ENCODE measurements around the gene DNAJA2.
A peak's percentile ranks its signal among the peaks of the same experiment; 100 is the strongest.

The DNAJA2 gene

GRCh38 chr16:46918400-46918799 lies 55.1 kb downstream of the DNAJA2 start:
- Histone ChIP-seq H3K36me3 (ENCODE audit: control insufficient read depth, insufficient read depth, low read length) (peaks cover 22% of the 10 kb centered on the region), H3K4me1 (ENCODE audit: control insufficient read depth, insufficient read depth, low read length) (no peaks in the 10 kb centered on the region), H3K27me3 (ENCODE audit: control insufficient read depth, insufficient read depth, low read length, poor library complexity, severe bottlenecking) (no peaks in the 10 kb centered on the region), H3K4me3 (ENCODE audit: insufficient read depth, low read depth, low read length) (no peak overlapping the region), H3K27ac (ENCODE audit: insufficient read depth, low read depth, low read length, poor library complexity, severe bottlenecking) (peak overlapping the region; percentile 17), H3K9me3 (ENCODE audit: control insufficient read depth, low read length) (no peaks in the 10 kb centered on the region)
- 94 to 97% methylated on average over 11 of the region's 11 CpGs for WGBS, 2 experiments

DNA sequence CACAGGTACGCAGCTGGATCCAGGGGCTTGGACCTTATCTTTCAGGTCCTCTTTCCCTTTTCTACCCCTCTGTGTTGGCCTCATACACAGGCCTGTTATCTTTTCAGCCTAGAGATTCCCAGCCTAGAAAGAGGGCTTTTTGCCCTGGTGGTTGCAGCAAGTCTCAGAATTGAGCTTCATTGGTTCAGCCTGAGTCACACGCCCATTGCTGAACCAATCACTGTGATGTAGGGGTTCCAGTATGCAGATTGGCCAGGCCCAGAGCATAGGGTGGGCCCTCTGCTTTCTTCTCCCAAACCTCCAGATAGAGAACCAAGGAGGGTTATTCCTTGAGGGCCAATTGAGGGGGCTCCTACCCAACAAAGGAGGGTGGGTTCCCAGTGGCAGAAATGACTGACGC lies 56.5 kb downstream of the DNAJA2 start:
- H3K27ac ChIP-seq (ENCODE audit: insufficient read depth, low read depth, low read length, poor library complexity, severe bottlenecking): no peak overlapping the region
- no peaks in the 10 kb centered on the region for H3K27me3 ChIP-seq (ENCODE audit: control insufficient read depth, insufficient read depth, low read length, poor library complexity, severe bottlenecking)
- H3K4me1 ChIP-seq (ENCODE audit: control insufficient read depth, insufficient read depth, low read length): no peaks in the 10 kb centered on the region
- no peak overlapping the region for H3K4me3 ChIP-seq (ENCODE audit: insufficient read depth, low read depth, low read length)
- 89 to 90% methylated on average over 3 of the region's 3 CpGs for WGBS, 2 experiments
- H3K36me3 ChIP-seq (ENCODE audit: control insufficient read depth, insufficient read depth, low read length): peaks cover 28% of the 10 kb centered on the region
- H3K9me3 ChIP-seq (ENCODE audit: control insufficient read depth, low read length): no peaks in the 10 kb centered on the region

GRCh38 chr16:46915483-46916025 lies 57.9 kb downstream of the DNAJA2 start:
- 87 to 92% methylated on average over 2 of the region's 2 CpGs for WGBS, 2 experiments
- peaks cover 34% of the 10 kb centered on the region for H3K36me3 ChIP-seq (ENCODE audit: control insufficient read depth, insufficient read depth, low read length)

GRCh38 chr16:46914556-46915201 lies 58.8 kb downstream of the DNAJA2 start:
- no peak overlapping the region for H3K4me3 ChIP-seq (ENCODE audit: insufficient read depth, low read depth, low read length)
- no peaks in the 10 kb centered on the region for H3K27me3 ChIP-seq (ENCODE audit: control insufficient read depth, insufficient read depth, low read length, poor library complexity, severe bottlenecking)
- no peaks in the 10 kb centered on the region for H3K9me3 ChIP-seq (ENCODE audit: control insufficient read depth, low read length)
- no peaks in the 10 kb centered on the region for H3K4me1 ChIP-seq (ENCODE audit: control insufficient read depth, insufficient read depth, low read length)
- 94 to 96% methylated on average over 11 of the region's 11 CpGs for WGBS, 2 experiments
- H3K27ac ChIP-seq (ENCODE audit: insufficient read depth, low read depth, low read length, poor library complexity, severe bottlenecking): no peak overlapping the region
- peaks cover 42% of the 10 kb centered on the region for H3K36me3 ChIP-seq (ENCODE audit: control insufficient read depth, insufficient read depth, low read length)

More at GRCh38 chr16:46915483-46916025, 57.9 kb downstream of the DNAJA2 start:
- Histone ChIP-seq H3K4me1 (ENCODE audit: control insufficient read depth, insufficient read depth, low read length) (no peaks in the 10 kb centered on the region), H3K27ac (ENCODE audit: insufficient read depth, low read depth, low read length, poor library complexity, severe bottlenecking) (no peak overlapping the region), H3K9me3 (ENCODE audit: control insufficient read depth, low read length) (no peaks in the 10 kb centered on the region), H3K27me3 (ENCODE audit: control insufficient read depth, insufficient read depth, low read length, poor library complexity, severe bottlenecking) (no peaks in the 10 kb centered on the region), H3K4me3 (ENCODE audit: insufficient read depth, low read depth, low read length) (no peak overlapping the region)

DNA sequence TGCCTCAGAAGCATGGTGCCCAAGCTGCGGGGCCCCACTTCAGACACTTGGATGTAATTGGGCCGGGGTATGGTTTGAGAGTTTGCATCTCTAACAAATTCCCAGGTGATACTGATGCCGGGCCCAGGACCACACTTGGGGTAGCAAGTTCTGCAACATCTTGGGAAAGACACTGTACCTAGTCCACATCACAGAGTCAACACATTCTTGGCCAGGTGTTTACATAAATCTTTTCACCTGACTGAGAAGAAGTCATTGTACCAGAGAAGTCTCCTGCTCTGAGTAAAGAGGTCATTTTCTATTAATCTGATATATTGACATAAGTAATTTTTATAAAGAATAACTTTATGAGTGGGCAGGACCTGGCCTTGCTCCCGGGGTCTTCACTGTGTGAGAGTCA lies 61.8 kb downstream of the DNAJA2 start:
- Histone ChIP-seq H3K4me3 (ENCODE audit: insufficient read depth, low read depth, low read length) (no peak overlapping the region), H3K9me3 (ENCODE audit: control insufficient read depth, low read length) (no peaks in the 10 kb centered on the region), H3K4me1 (ENCODE audit: control insufficient read depth, insufficient read depth, low read length) (no peaks in the 10 kb centered on the region), H3K36me3 (ENCODE audit: control insufficient read depth, insufficient read depth, low read length) (peaks cover 48% of the 10 kb centered on the region), H3K27ac (ENCODE audit: insufficient read depth, low read depth, low read length, poor library complexity, severe bottlenecking) (no peak overlapping the region), H3K27me3 (ENCODE audit: control insufficient read depth, insufficient read depth, low read length, poor library complexity, severe bottlenecking) (no peaks in the 10 kb centered on the region)
- WGBS, 2 experiments: 97% methylated on average over 4 of the region's 4 CpGs

DNA sequence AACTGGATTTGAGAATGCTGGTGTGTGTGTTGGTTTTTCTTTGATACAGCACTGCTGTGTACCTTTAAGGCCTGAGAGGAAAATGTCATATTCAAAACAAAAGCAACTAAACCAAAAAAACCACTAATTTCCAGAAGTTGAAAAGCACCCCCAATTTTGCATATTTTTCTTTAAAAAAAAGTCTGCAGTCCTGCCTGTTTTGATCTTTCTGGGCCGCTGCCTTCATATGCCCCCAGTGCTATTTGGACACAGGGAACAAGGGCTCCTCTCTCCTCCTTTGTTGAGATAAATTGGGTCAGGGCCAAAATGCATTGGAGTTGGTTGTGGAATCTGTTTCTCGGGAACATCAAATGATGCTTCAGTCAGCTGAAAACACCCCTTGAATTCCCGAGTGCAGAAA lies 62.4 kb downstream of the DNAJA2 start:
- 95% methylated on average over 3 of the region's 3 CpGs for WGBS, 2 experiments
- no peak overlapping the region for H3K27ac ChIP-seq (ENCODE audit: insufficient read depth, low read depth, low read length, poor library complexity, severe bottlenecking)
- H3K4me1 ChIP-seq (ENCODE audit: control insufficient read depth, insufficient read depth, low read length): no peaks in the 10 kb centered on the region
- H3K4me3 ChIP-seq (ENCODE audit: insufficient read depth, low read depth, low read length): no peak overlapping the region
- peaks cover 48% of the 10 kb centered on the region for H3K36me3 ChIP-seq (ENCODE audit: control insufficient read depth, insufficient read depth, low read length)
- no peaks in the 10 kb centered on the region for H3K27me3 ChIP-seq (ENCODE audit: control insufficient read depth, insufficient read depth, low read length, poor library complexity, severe bottlenecking)
- H3K9me3 ChIP-seq (ENCODE audit: control insufficient read depth, low read length): no peaks in the 10 kb centered on the region

DNA sequence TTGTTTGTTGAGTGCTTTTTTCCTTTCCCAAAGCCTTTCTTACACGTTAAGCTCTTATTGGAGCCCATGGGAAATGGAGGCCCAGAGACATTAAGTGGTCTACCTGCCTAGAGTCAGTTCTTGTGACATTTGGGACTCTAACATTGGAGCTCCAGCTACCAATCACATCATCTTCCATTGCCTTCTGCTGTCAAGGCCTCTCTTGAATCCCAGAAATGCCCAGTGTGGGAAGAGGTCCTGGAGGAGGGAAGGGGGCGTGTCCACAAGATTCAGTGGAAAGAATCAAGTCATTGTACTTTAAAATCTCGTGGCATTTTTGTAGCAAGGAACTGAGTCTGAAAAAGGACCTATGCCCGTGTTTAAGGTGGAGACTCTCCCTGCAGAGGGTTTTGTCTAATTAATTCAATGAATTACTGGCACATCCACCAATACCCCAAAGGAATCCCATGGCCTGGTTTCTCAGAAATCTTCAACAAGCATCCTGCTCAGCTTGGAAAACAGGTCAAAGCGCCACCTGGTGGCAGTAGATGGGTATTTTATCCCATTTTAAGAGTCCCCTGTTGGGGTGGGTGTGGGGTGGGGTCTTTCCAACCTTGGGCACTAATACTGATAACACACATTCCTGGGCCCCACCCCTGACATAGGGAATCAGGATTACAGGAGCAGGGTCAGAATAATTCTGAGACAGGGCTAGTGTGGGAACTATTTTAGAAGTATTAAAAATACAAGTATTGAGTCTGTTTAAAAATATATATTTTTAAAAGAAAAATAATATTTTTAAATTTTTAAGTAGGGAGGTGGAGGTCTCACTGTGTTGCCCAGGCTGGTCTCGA lies 64.7 kb downstream of the DNAJA2 start:
- Histone ChIP-seq H3K4me1 (ENCODE audit: control insufficient read depth, insufficient read depth, low read length) (no peaks in the 10 kb centered on the region), H3K4me3 (ENCODE audit: insufficient read depth, low read depth, low read length) (no peak overlapping the region), H3K36me3 (ENCODE audit: control insufficient read depth, insufficient read depth, low read length) (peaks cover 41% of the 10 kb centered on the region), H3K9me3 (ENCODE audit: control insufficient read depth, low read length) (no peaks in the 10 kb centered on the region), H3K27me3 (ENCODE audit: control insufficient read depth, insufficient read depth, low read length, poor library complexity, severe bottlenecking) (no peaks in the 10 kb centered on the region), H3K27ac (ENCODE audit: insufficient read depth, low read depth, low read length, poor library complexity, severe bottlenecking) (no peak overlapping the region)
- 60 to 74% methylated on average over 5 to 6 of the region's 6 CpGs for WGBS, 2 experiments

DNA sequence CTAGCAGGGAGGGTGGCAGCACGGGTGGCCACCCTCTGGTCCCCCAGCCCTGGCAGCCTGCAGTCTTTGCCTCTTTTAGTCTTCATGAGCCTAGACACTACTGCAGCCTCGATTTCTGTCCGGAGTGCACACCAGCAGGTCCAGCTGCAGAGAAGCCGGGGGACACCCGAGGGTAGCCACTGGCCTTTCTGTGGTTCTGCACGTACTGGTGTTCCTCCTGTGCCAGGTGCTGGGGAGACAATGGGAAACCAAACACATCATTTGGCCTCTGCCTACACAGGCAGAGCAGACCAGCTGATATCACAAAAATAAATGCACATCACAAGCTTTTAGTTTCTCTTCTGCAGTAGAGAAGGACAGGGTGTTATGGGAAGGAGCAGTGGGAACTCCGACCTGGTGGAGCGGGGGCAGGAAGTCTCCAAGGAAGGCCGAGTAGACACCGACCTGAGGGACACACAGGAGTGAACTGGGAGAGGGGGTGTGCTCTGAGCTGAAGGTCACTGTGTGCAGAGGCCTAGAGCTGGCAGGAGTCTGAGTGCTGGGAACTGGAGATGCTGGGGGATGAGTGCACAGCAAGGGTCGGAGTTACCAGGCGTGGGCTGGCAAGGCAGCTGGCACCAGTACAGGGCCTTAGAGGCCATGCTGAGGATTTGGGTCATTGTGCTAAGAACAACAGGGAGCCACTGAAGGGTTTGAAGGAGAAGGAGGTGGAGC lies 66.3 kb downstream of the DNAJA2 start:
- Histone ChIP-seq H3K36me3 (ENCODE audit: control insufficient read depth, insufficient read depth, low read length) (peaks cover 32% of the 10 kb centered on the region), H3K27ac (ENCODE audit: insufficient read depth, low read depth, low read length, poor library complexity, severe bottlenecking) (no peak overlapping the region), H3K27me3 (ENCODE audit: control insufficient read depth, insufficient read depth, low read length, poor library complexity, severe bottlenecking) (no peaks in the 10 kb centered on the region), H3K4me1 (ENCODE audit: control insufficient read depth, insufficient read depth, low read length) (no peaks in the 10 kb centered on the region), H3K9me3 (ENCODE audit: control insufficient read depth, low read length) (no peaks in the 10 kb centered on the region), H3K4me3 (ENCODE audit: insufficient read depth, low read depth, low read length) (no peak overlapping the region)
- WGBS, 2 experiments: 95 to 96% methylated on average over 12 of the region's 12 CpGs

GRCh38 chr16:46906360-46907060 lies 67.0 kb downstream of the DNAJA2 start:
- Histone ChIP-seq H3K4me1 (ENCODE audit: control insufficient read depth, insufficient read depth, low read length) (no peaks in the 10 kb centered on the region), H3K27ac (ENCODE audit: insufficient read depth, low read depth, low read length, poor library complexity, severe bottlenecking) (no peak overlapping the region), H3K4me3 (ENCODE audit: insufficient read depth, low read depth, low read length) (no peak overlapping the region), H3K27me3 (ENCODE audit: control insufficient read depth, insufficient read depth, low read length, poor library complexity, severe bottlenecking) (no peaks in the 10 kb centered on the region), H3K9me3 (ENCODE audit: control insufficient read depth, low read length) (no peaks in the 10 kb centered on the region), H3K36me3 (ENCODE audit: control insufficient read depth, insufficient read depth, low read length) (peaks cover 26% of the 10 kb centered on the region)
- 97% methylated on average over 11 to 12 of the region's 12 CpGs for WGBS, 2 experiments
